GM10248 (cell line): ENCODE data around the gene DLG4.

Experiments
- CTCF ChIA-PET: fragments of 300-600 bp; sonication (Branson Sonifier 250); formaldehyde crosslinking; extraction: SDS; loops from one replicate; lab custom pipeline; 2021; ENCODE audit warnings: antibody characterized with exemption; lab: Yijun Ruan, JAX
- POLR2A ChIA-PET: fragments of 350-650 bp; sonication (Branson Sonifier 250); formaldehyde crosslinking; extraction: SDS; loops from one replicate; lab custom pipeline; 2020; ENCODE audit warnings: antibody characterized with exemption; lab: Yijun Ruan, JAX
- DNase-seq: peaks from one replicate; pipeline ENCODE4 v3.0.0; 2012; ENCODE audit errors: extremely low spot score
- CTCF ChIP-seq: IDR thresholded peaks from 2 replicates; pipeline ENCODE4 v1.5.1; 2012; ENCODE audit warnings: mild to moderate bottlenecking, low read depth; ENCODE audit errors: extremely low read depth, missing control alignments, control extremely low read depth

The DLG4 gene

GRCh38 chr17:7228920-7229319, 9.3 kb upstream of the DLG4 start:
- ChIA-PET POLR2A (interaction anchor here (1.3 kb wide), 1 partner anchor 8 kb away, joined by 4 read pairs; no protein-coding TSS in a partner anchor), CTCF (interaction anchor here (2.0 kb wide), 1 partner anchor 9 kb away, joined by 4 read pairs; the partner anchor contains the start of genes ACADVL and DLG4)
- DNase-seq = no peak
- no peak for TF ChIP-seq CTCF

GRCh38 chr17:7226721-7227710, 7.4 kb upstream of the DLG4 start:
- no peak for DNase-seq
- ChIA-PET POLR2A (no interaction called here), CTCF (no interaction called here)
- TF ChIP-seq CTCF = no peak

GRCh38 chr17:7225711-7226331, 6.2 kb upstream of the DLG4 start:
- POLR2A ChIA-PET = interaction anchor here (1.6 kb wide), 1 partner anchor 10 kb away, joined by 3 read pairs; no protein-coding TSS in a partner anchor
- CTCF ChIA-PET = no interaction called here
- DNase-seq = no peak
- no peak for TF ChIP-seq CTCF

GRCh38 chr17:7224661-7225111, 5.0 kb upstream of the DLG4 start:
- ChIA-PET CTCF (no interaction called here), POLR2A (interaction anchor here (1.6 kb wide), 1 partner anchor 11 kb away, joined by 3 read pairs; no protein-coding TSS in a partner anchor)
- no peak for DNase-seq
- no peak for TF ChIP-seq CTCF

- POLR2A ChIA-PET = interaction anchor here (1.6 kb wide), 1 partner anchor 11 kb away, joined by 3 read pairs; no protein-coding TSS in a partner anchor
- TF ChIP-seq CTCF = no peak
- CTCF ChIA-PET = no interaction called here
Observed at GRCh38 chr17:7224110-7224509, 4.5 kb upstream of the DLG4 start.

GRCh38 chr17:7223375-7223774, 3.7 kb upstream of the DLG4 start:
- DNase-seq = no peak
- TF ChIP-seq CTCF = no peak
- POLR2A ChIA-PET = no interaction called here
- CTCF ChIA-PET = no interaction called here

More at GRCh38 chr17:7224110-7224509, 4.5 kb upstream of the DLG4 start:
- DNase-seq = no peak
